HEK293 (cell line): ENCODE measurements around the gene CD3G.

Experiments used
- BCL11B ChIP-seq: fragments of 450-650 bp; formaldehyde crosslinking; IDR thresholded peaks from 2 replicates; pipeline ENCODE4 v1.5.1; 2016; ENCODE audit warnings: low read depth, missing biosample characterization, missing genetic modification characterization
- HOXC10 ChIP-seq: sonication (generic); formaldehyde crosslinking; IDR thresholded peaks from 2 replicates; pipeline ENCODE4 v1.8.1; 2023; ENCODE audit warnings: mild to moderate bottlenecking, missing genetic modification reagents
- KLF9 ChIP-seq: fragments of 450-650 bp; formaldehyde crosslinking; IDR thresholded peaks from 2 replicates; pipeline ENCODE4 v1.5.1; 2016; ENCODE audit warnings: missing biosample characterization, missing genetic modification characterization, low read depth
- MYNN ChIP-seq: fragments of 450-650 bp; formaldehyde crosslinking; IDR thresholded peaks from 2 replicates; pipeline ENCODE4 v1.5.1; 2016; ENCODE audit warnings: missing biosample characterization, missing genetic modification characterization, borderline replicate concordance
- REPIN1 ChIP-seq: fragments of 450-650 bp; formaldehyde crosslinking; IDR thresholded peaks from 2 replicates; pipeline ENCODE4 v1.5.1; 2017; ENCODE audit warnings: missing biosample characterization, missing genetic modification characterization, low read depth
- SP2 ChIP-seq: fragments of 450-650 bp; formaldehyde crosslinking; IDR thresholded peaks from 2 replicates; pipeline ENCODE4 v1.5.1; 2016; ENCODE audit warnings: missing biosample characterization, missing genetic modification characterization
- TSHZ1 ChIP-seq: fragments of 450-650 bp; formaldehyde crosslinking; IDR thresholded peaks from 2 replicates; pipeline ENCODE4 v1.5.1; 2016; ENCODE audit warnings: missing biosample characterization, missing genetic modification characterization, borderline replicate concordance
- WT1 ChIP-seq: fragments of 450-650 bp; formaldehyde crosslinking; IDR thresholded peaks from 2 replicates; pipeline ENCODE4 v1.5.1; 2016; ENCODE audit warnings: missing biosample characterization, missing genetic modification characterization
- ZBTB1 ChIP-seq: fragments of 450-650 bp; formaldehyde crosslinking; IDR thresholded peaks from 2 replicates; pipeline ENCODE4 v1.5.1; 2016; ENCODE audit warnings: missing biosample characterization, missing genetic modification characterization
- ZNF169 ChIP-seq: fragments of 450-650 bp; formaldehyde crosslinking; IDR thresholded peaks from 2 replicates; pipeline ENCODE4 v1.5.1; 2016; ENCODE audit warnings: missing biosample characterization, missing genetic modification characterization
- ZNF202 ChIP-seq: fragments of 450-650 bp; formaldehyde crosslinking; IDR thresholded peaks from 2 replicates; pipeline ENCODE4 v1.5.1; 2016; ENCODE audit warnings: missing biosample characterization, missing genetic modification characterization, borderline replicate concordance
- ZNF211 ChIP-seq: fragments of 450-650 bp; formaldehyde crosslinking; IDR thresholded peaks from 2 replicates; pipeline ENCODE4 v1.5.1; 2016; ENCODE audit warnings: low read depth, missing biosample characterization, missing genetic modification characterization
- ZNF311 ChIP-seq: fragments of 450-650 bp; formaldehyde crosslinking; IDR thresholded peaks from 2 replicates; pipeline ENCODE4 v1.5.1; 2017; ENCODE audit warnings: missing biosample characterization, missing genetic modification characterization, borderline replicate concordance
- ZNF366 ChIP-seq: fragments of 450-650 bp; formaldehyde crosslinking; conservative IDR thresholded peaks from 2 replicates; pipeline ENCODE4 v1.5.1; 2016; ENCODE audit warnings: missing biosample characterization, missing genetic modification characterization
- ZNF37A ChIP-seq: fragments of 450-650 bp; IDR thresholded peaks from 2 replicates; pipeline ENCODE4 v1.5.1; 2018; ENCODE audit warnings: missing biosample characterization, missing genetic modification characterization
- ZNF404 ChIP-seq: fragments of 450-650 bp; formaldehyde crosslinking; IDR thresholded peaks from 2 replicates; pipeline ENCODE4 v1.5.1; 2017; ENCODE audit warnings: missing biosample characterization, missing genetic modification characterization
- ZNF488 ChIP-seq: fragments of 450-650 bp; formaldehyde crosslinking; IDR thresholded peaks from 2 replicates; pipeline ENCODE4 v1.5.1; 2016; ENCODE audit warnings: missing biosample characterization, missing genetic modification characterization
- ZNF501 ChIP-seq: fragments of 450-650 bp; formaldehyde crosslinking; IDR thresholded peaks from 2 replicates; pipeline ENCODE4 v1.5.1; 2016; ENCODE audit warnings: missing biosample characterization, missing genetic modification characterization
- ZNF514 ChIP-seq: fragments of 450-650 bp; formaldehyde crosslinking; IDR thresholded peaks from 2 replicates; pipeline ENCODE4 v1.5.1; 2016; ENCODE audit warnings: missing biosample characterization, missing genetic modification characterization
- ZNF521 ChIP-seq: fragments of 450-650 bp; formaldehyde crosslinking; IDR thresholded peaks from 2 replicates; pipeline ENCODE4 v1.5.1; 2017; ENCODE audit warnings: missing biosample characterization, mild to moderate bottlenecking, missing genetic modification characterization
- ZNF549 ChIP-seq: fragments of 450-650 bp; IDR thresholded peaks from 2 replicates; pipeline ENCODE4 v1.5.1; 2018; ENCODE audit warnings: missing biosample characterization, missing genetic modification characterization, mild to moderate bottlenecking, inconsistent platforms, moderate library complexity
- ZNF558 ChIP-seq: fragments of 450-650 bp; formaldehyde crosslinking; IDR thresholded peaks from 2 replicates; pipeline ENCODE4 v1.5.1; 2016; ENCODE audit warnings: missing biosample characterization, missing genetic modification characterization
- ZNF560 ChIP-seq: fragments of 450-650 bp; formaldehyde crosslinking; IDR thresholded peaks from 2 replicates; pipeline ENCODE4 v1.5.1; 2017; ENCODE audit warnings: missing biosample characterization, missing genetic modification characterization, borderline replicate concordance
- ZNF561 ChIP-seq: fragments of 450-650 bp; IDR thresholded peaks from 2 replicates; pipeline ENCODE4 v1.5.1; 2018; ENCODE audit warnings: missing biosample characterization, missing genetic modification characterization, borderline replicate concordance
- ZNF623 ChIP-seq: fragments of 450-650 bp; formaldehyde crosslinking; IDR thresholded peaks from 2 replicates; pipeline ENCODE4 v1.5.1; 2016; ENCODE audit warnings: missing biosample characterization, missing genetic modification characterization
- ZNF624 ChIP-seq: fragments of 450-650 bp; formaldehyde crosslinking; IDR thresholded peaks from 2 replicates; pipeline ENCODE4 v1.5.1; 2017; ENCODE audit warnings: missing biosample characterization, missing genetic modification characterization
- ZNF629 ChIP-seq: fragments of 450-650 bp; formaldehyde crosslinking; IDR thresholded peaks from 2 replicates; pipeline ENCODE4 v1.5.1; 2017; ENCODE audit warnings: missing biosample characterization, missing genetic modification characterization
- ZNF658 ChIP-seq: fragments of 450-650 bp; formaldehyde crosslinking; IDR thresholded peaks from 2 replicates; pipeline ENCODE4; 2016; ENCODE audit warnings: missing biosample characterization, missing genetic modification characterization
- ZNF660 ChIP-seq: fragments of 450-650 bp; IDR thresholded peaks from 2 replicates; pipeline ENCODE4 v1.5.1; 2018; ENCODE audit warnings: missing biosample characterization, mild to moderate bottlenecking, missing genetic modification characterization
- ZNF664 ChIP-seq: fragments of 450-650 bp; formaldehyde crosslinking; IDR thresholded peaks from 2 replicates; pipeline ENCODE4 v1.5.1; 2016; ENCODE audit warnings: missing biosample characterization, missing genetic modification characterization
- ZNF670 ChIP-seq: fragments of 450-650 bp; formaldehyde crosslinking; IDR thresholded peaks from 2 replicates; pipeline ENCODE4 v1.5.1; 2016; ENCODE audit warnings: missing biosample characterization, missing genetic modification characterization, low read depth
- ZNF677 ChIP-seq: fragments of 450-650 bp; IDR thresholded peaks from 2 replicates; pipeline ENCODE4 v1.5.0; 2018; ENCODE audit warnings: missing biosample characterization, mild to moderate bottlenecking, missing genetic modification characterization, moderate library complexity
- ZNF776 ChIP-seq: fragments of 450-650 bp; formaldehyde crosslinking; IDR thresholded peaks from 2 replicates; pipeline ENCODE4 v1.5.0; 2017; ENCODE audit warnings: missing biosample characterization, missing genetic modification characterization, borderline replicate concordance
- ZNF785 ChIP-seq: fragments of 450-650 bp; formaldehyde crosslinking; IDR thresholded peaks from 2 replicates; pipeline ENCODE4 v1.5.1; 2016; ENCODE audit warnings: missing biosample characterization, missing genetic modification characterization
- ZNF837 ChIP-seq: fragments of 450-650 bp; formaldehyde crosslinking; IDR thresholded peaks from 2 replicates; pipeline ENCODE4 v1.5.1; 2016; ENCODE audit warnings: missing biosample characterization, missing genetic modification characterization
- ZSCAN16 ChIP-seq: fragments of 450-650 bp; formaldehyde crosslinking; IDR thresholded peaks from 2 replicates; pipeline ENCODE4 v1.5.1; 2016; ENCODE audit warnings: missing biosample characterization, missing genetic modification characterization
- ZSCAN23 ChIP-seq: fragments of 450-650 bp; formaldehyde crosslinking; IDR thresholded peaks from 2 replicates; pipeline ENCODE4 v1.5.1; 2016; ENCODE audit warnings: missing biosample characterization, missing genetic modification characterization
- ZSCAN30 ChIP-seq: fragments of 450-650 bp; IDR thresholded peaks from 2 replicates; pipeline ENCODE4 v1.5.1; 2018; ENCODE audit warnings: missing biosample characterization, mild to moderate bottlenecking, missing genetic modification characterization, moderate library complexity
- ZSCAN4 ChIP-seq: fragments of 450-650 bp; formaldehyde crosslinking; IDR thresholded peaks from 2 replicates; pipeline ENCODE4 v1.5.1; 2017; ENCODE audit warnings: missing biosample characterization, missing genetic modification characterization

CD3G gene

GRCh38 chr11:118401151-118401879 is 57.2 kb downstream of the CD3G start, which contains the start of gene ATP5MG (continued):
- TF ChIP-seq ZSCAN4 (tag by site-specific recombination) = no peak
- TF ChIP-seq ZNF837 (tag by site-specific recombination) = no peak
- no peak for TF ChIP-seq ZNF549 (tag by site-specific recombination)
- no peak for TF ChIP-seq BCL11B (tag by site-specific recombination)
- TF ChIP-seq ZNF169 (tag by site-specific recombination) = no peak
- peak; percentile 48; the same call in 1 of the 2 replicates for TF ChIP-seq ZNF677 (tag by site-specific recombination)
- no peak for TF ChIP-seq TSHZ1 (tag by site-specific recombination)
- no peak for TF ChIP-seq ZNF488 (tag by site-specific recombination)
- no peak for TF ChIP-seq ZNF664
- no peak for TF ChIP-seq ZSCAN30 (tag by site-specific recombination)
- no peak for TF ChIP-seq ZNF521
- peak; percentile 61; the same call in 1 of the 2 replicates for TF ChIP-seq ZNF501 (tag by site-specific recombination)
- no peak for TF ChIP-seq ZSCAN23 (tag by site-specific recombination)
- no peak for TF ChIP-seq ZNF311 (tag by site-specific recombination)
- TF ChIP-seq ZNF37A (tag by site-specific recombination) = no peak
- TF ChIP-seq ZNF404 (tag by site-specific recombination) = no peak
- no peak for TF ChIP-seq REPIN1 (tag by site-specific recombination)
- no peak for TF ChIP-seq SP2 (tag by site-specific recombination)
- TF ChIP-seq ZSCAN16 = no peak
- TF ChIP-seq ZNF629 (tag by site-specific recombination) = no peak
- no peak for TF ChIP-seq ZNF660 (tag by site-specific recombination)
- no peak for TF ChIP-seq ZNF202 (tag by site-specific recombination)
- no peak for TF ChIP-seq ZBTB1
- TF ChIP-seq MYNN (tag by site-specific recombination) = no peak
- TF ChIP-seq ZNF623 (tag by site-specific recombination) = no peak
- no peak for TF ChIP-seq ZNF776 (tag by site-specific recombination)
- no peak for TF ChIP-seq ZNF560
- TF ChIP-seq ZNF514 = no peak
- TF ChIP-seq ZNF785 (tag by site-specific recombination) = no peak
- no peak for TF ChIP-seq ZNF624 (tag by site-specific recombination)
- TF ChIP-seq ZNF211 (tag by site-specific recombination) = no peak
- TF ChIP-seq ZNF670 = no peak
- no peak for TF ChIP-seq ZNF366 (tag by site-specific recombination)
- no peak for TF ChIP-seq WT1
- peak; percentile 34; the same call in 1 of the 2 replicates for TF ChIP-seq ZNF561 (tag by site-specific recombination)
- no peak for TF ChIP-seq HOXC10 (CRISPR knock-in tag)
- no peak for TF ChIP-seq KLF9
- no peak for TF ChIP-seq ZNF658 (tag by site-specific recombination)
- TF ChIP-seq ZNF558 (tag by site-specific recombination) = no peak
